Measurements from ENCODE around the gene SUSD3. TPM values are rescaled to one million over a fixed set of nuclear protein-coding genes. Genes with fewer than 3 reads are reported as not detected.

Gene SUSD3
- total RNA-seq, 1 experiment from 2014 or later = 2.2 TPM

DNA sequence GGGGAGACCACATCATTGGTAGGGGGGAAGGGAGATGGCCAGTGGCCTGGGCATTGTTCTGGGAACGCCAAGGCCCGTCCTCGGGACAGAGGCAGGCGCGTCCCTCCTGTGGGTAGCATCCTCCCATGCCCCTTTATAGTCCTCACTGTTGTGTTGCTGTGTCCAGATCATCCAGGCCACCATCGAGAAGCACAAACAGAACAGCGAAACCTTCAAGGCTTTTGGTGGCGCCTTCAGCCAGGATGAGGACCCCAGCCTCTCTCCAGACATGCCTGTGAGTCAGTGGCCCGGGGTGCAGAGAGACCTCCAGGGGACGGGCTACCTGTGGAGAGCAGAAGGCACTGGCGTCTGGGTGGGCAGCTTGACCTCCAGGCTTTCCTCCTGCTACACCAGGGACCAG is 38.4 kb upstream of the SUSD3 start:
- intact Hi-C loops (cut with micrococcal nuclease; ENCODE audit: unreplicated experiment) = no loop called here
- no peaks in the 10 kb centered on the region for H3K27me3 Mint-ChIP-seq (ENCODE audit: insufficient read depth, unreplicated experiment)
- no peaks in the 10 kb centered on the region; the same call in 1 of the 2 replicates for H3K36me3 ChIP-seq (ENCODE audit: control insufficient read depth, insufficient read depth, low read length)
- H3K4me3 ChIP-seq (ENCODE audit: low read depth, low read length) = no peak overlapping the region
- H3K27ac Mint-ChIP-seq (ENCODE audit: unreplicated experiment) = no peak overlapping the region
- H3K9me3 Mint-ChIP-seq (ENCODE audit: unreplicated experiment) = no peaks in the 10 kb centered on the region
- H3K27me3 ChIP-seq (replicated peaks; ENCODE audit: control insufficient read depth, insufficient read depth, low read length) = no peaks in the 10 kb centered on the region
- POLR2A ChIA-PET = no interaction called here
- TF ChIP-seq CTCF (IDR thresholded peaks at IDR 0.05; ENCODE audit: insufficient read depth in 1 of 2, low read depth in 1 of 2, low read length in 1 of 2, severe bottlenecking in 1 of 2, unreplicated experiment in 1 of 2) = no peak
- H3K36me3 Mint-ChIP-seq (ENCODE audit: insufficient read depth, unreplicated experiment) = peaks cover 23% of the 10 kb centered on the region
- no peaks in the 10 kb centered on the region for H3K9me3 ChIP-seq
- no TSS peak for BruUV-seq (replicated peaks)
- CTCF ChIA-PET = no interaction called here
- no peaks in the 10 kb centered on the region for H3K4me1 ChIP-seq
- no peak overlapping the region for H3K4me3 Mint-ChIP-seq (ENCODE audit: unreplicated experiment)
- DNase-seq = no peak
- H3K4me1 Mint-ChIP-seq (ENCODE audit: low read depth, unreplicated experiment) = no peaks in the 10 kb centered on the region

- no peak for TF ChIP-seq CTCF (IDR thresholded peaks at IDR 0.05; ENCODE audit: insufficient read depth in 1 of 2, low read depth in 1 of 2, low read length in 1 of 2, severe bottlenecking in 1 of 2, unreplicated experiment in 1 of 2)
- no peaks in the 10 kb centered on the region for H3K27me3 ChIP-seq (replicated peaks; ENCODE audit: control insufficient read depth, insufficient read depth, low read length)
- H3K4me3 ChIP-seq (ENCODE audit: low read depth, low read length) = no peak overlapping the region
- H3K9me3 Mint-ChIP-seq (ENCODE audit: unreplicated experiment) = no peaks in the 10 kb centered on the region
- H3K9me3 ChIP-seq = no peaks in the 10 kb centered on the region
- no peaks in the 10 kb centered on the region for H3K4me1 ChIP-seq
- no peak overlapping the region for H3K27ac Mint-ChIP-seq (ENCODE audit: unreplicated experiment)
- no peaks in the 10 kb centered on the region; the same call in 1 of the 2 replicates for H3K36me3 ChIP-seq (ENCODE audit: control insufficient read depth, insufficient read depth, low read length)
- H3K36me3 Mint-ChIP-seq (ENCODE audit: insufficient read depth, unreplicated experiment) = peaks cover 19% of the 10 kb centered on the region
- POLR2A ChIA-PET = no interaction called here
- no peaks in the 10 kb centered on the region for H3K4me1 Mint-ChIP-seq (ENCODE audit: low read depth, unreplicated experiment)
- no peak overlapping the region for H3K4me3 Mint-ChIP-seq (ENCODE audit: unreplicated experiment)
- DNase-seq = no peak
- CTCF ChIA-PET = no interaction called here
- no TSS peak for BruUV-seq (replicated peaks)
- no peaks in the 10 kb centered on the region for H3K27me3 Mint-ChIP-seq (ENCODE audit: insufficient read depth, unreplicated experiment)
- intact Hi-C loops (cut with micrococcal nuclease; ENCODE audit: unreplicated experiment) = no loop called here
Observed at GRCh38 chr9:93020771-93021670, 37.5 kb upstream of the SUSD3 start.

- no peaks in the 10 kb centered on the region for H3K9me3 Mint-ChIP-seq (ENCODE audit: unreplicated experiment)
- no peak overlapping the region for H3K4me3 Mint-ChIP-seq (ENCODE audit: unreplicated experiment)
- ChIA-PET POLR2A (no interaction called here), CTCF (no interaction called here)
- Histone ChIP-seq H3K27me3 (replicated peaks; ENCODE audit: control insufficient read depth, insufficient read depth, low read length) (no peaks in the 10 kb centered on the region), H3K4me3 (ENCODE audit: low read depth, low read length) (no peak overlapping the region), H3K4me1 (no peaks in the 10 kb centered on the region), H3K9me3 (no peaks in the 10 kb centered on the region), H3K36me3 (ENCODE audit: control insufficient read depth, insufficient read depth, low read length) (no peaks in the 10 kb centered on the region; the same call in 1 of the 2 replicates)
- no TSS peak for BruUV-seq (replicated peaks)
- no peak for TF ChIP-seq CTCF (IDR thresholded peaks at IDR 0.05; ENCODE audit: insufficient read depth in 1 of 2, low read depth in 1 of 2, low read length in 1 of 2, severe bottlenecking in 1 of 2, unreplicated experiment in 1 of 2)
- no peaks in the 10 kb centered on the region for H3K4me1 Mint-ChIP-seq (ENCODE audit: low read depth, unreplicated experiment)
- intact Hi-C loops (cut with micrococcal nuclease; ENCODE audit: unreplicated experiment) = no loop called here
- no peak overlapping the region for H3K27ac Mint-ChIP-seq (ENCODE audit: unreplicated experiment)
- H3K27me3 Mint-ChIP-seq (ENCODE audit: insufficient read depth, unreplicated experiment) = no peaks in the 10 kb centered on the region
- H3K36me3 Mint-ChIP-seq (ENCODE audit: insufficient read depth, unreplicated experiment) = peaks cover 19% of the 10 kb centered on the region
- no peak for DNase-seq
Observed at GRCh38 chr9:93022066-93022465, 36.4 kb upstream of the SUSD3 start.
